H9 (cell line): ENCODE measurements around the gene LINS1. TPM values are rescaled to one million over a fixed set of nuclear protein-coding genes. Genes with fewer than 3 reads are reported as not detected.

Source experiments
- DNase-seq: peaks from one replicate; pipeline ENCODE4 v3.0.0-alpha.2; 2017
- H2AFZ ChIP-seq: one replicate; pipeline ENCODE4 v1.6.1; 2013; ENCODE audit warnings: mild to moderate bottlenecking, low read length, control low read depth, moderate library complexity
- H2AK5ac ChIP-seq: 2 replicates; pipeline ENCODE4 v1.6.1; 2013; ENCODE audit warnings: low read length, control low read depth, mixed read lengths; ENCODE audit not compliant: insufficient read length
- H2BK120ac ChIP-seq: one replicate; pipeline ENCODE4 v1.6.1; 2013; ENCODE audit warnings: low read depth, mild to moderate bottlenecking, low read length, control low read depth, inconsistent platforms; ENCODE audit not compliant: poor library complexity, severe bottlenecking
- H2BK12ac ChIP-seq: 2 replicates; pipeline ENCODE4 v1.6.1; 2013; ENCODE audit warnings: low read length, control low read depth, mixed read lengths, low read depth; ENCODE audit not compliant: insufficient read length
- H2BK15ac ChIP-seq: 2 replicates; pipeline ENCODE4 v1.6.1; 2013; ENCODE audit warnings: low read depth, low read length, control low read depth
- H2BK20ac ChIP-seq: one replicate; pipeline ENCODE4 v1.6.1; 2013; ENCODE audit warnings: low read depth, mild to moderate bottlenecking, low read length, control low read depth, inconsistent platforms; ENCODE audit not compliant: poor library complexity, severe bottlenecking
- H2BK5ac ChIP-seq: 2 replicates; pipeline ENCODE4 v1.6.1; 2013; ENCODE audit warnings: low read length, control low read depth, mixed read lengths; ENCODE audit not compliant: insufficient read length
- H3K14ac ChIP-seq: 2 replicates; pipeline ENCODE4 v1.6.1; 2013; ENCODE audit warnings: low read length, control low read depth; ENCODE audit not compliant: insufficient read depth
- H3K18ac ChIP-seq: 2 replicates; pipeline ENCODE4 v1.6.1; 2013; ENCODE audit warnings: low read depth, mild to moderate bottlenecking, mixed read lengths, low read length, control low read depth; ENCODE audit not compliant: insufficient read length
- H3K23ac ChIP-seq: 2 replicates; pipeline ENCODE4 v1.6.1; 2013; ENCODE audit warnings: low read length, control low read depth, mixed read lengths, low read depth; ENCODE audit not compliant: insufficient read length
- H3K23me2 ChIP-seq: 2 replicates; pipeline ENCODE4 v1.6.1; 2013; ENCODE audit warnings: low read depth, mild to moderate bottlenecking, mixed read lengths, low read length, control low read depth; ENCODE audit not compliant: insufficient read length, poor library complexity, severe bottlenecking
- H3K27ac ChIP-seq: 2 replicates; pipeline ENCODE4 v1.5.1; 2013; ENCODE audit warnings: low read length, control low read depth, mixed read lengths, low read depth; ENCODE audit not compliant: insufficient read length
- H3K27me3 ChIP-seq: 2 replicates; pipeline ENCODE4 v1.6.1; 2013; ENCODE audit warnings: low read length, control low read depth, inconsistent platforms; ENCODE audit not compliant: insufficient read depth
- H3K4ac ChIP-seq: 2 replicates; pipeline ENCODE4 v1.6.1; 2013; ENCODE audit warnings: low read depth, mild to moderate bottlenecking, control low read depth, inconsistent platforms, low read length, moderate library complexity
- H3K4me1 ChIP-seq: 2 replicates; pipeline ENCODE4 v1.6.1; 2013; ENCODE audit warnings: low read length, control low read depth, inconsistent platforms; ENCODE audit not compliant: insufficient read depth
- H3K4me2 ChIP-seq: 2 replicates; pipeline ENCODE4 v1.6.1; 2013; ENCODE audit warnings: low read length, control low read depth, mixed read lengths; ENCODE audit not compliant: insufficient read length, insufficient read depth
- H3K56ac ChIP-seq: 2 replicates; pipeline ENCODE4 v1.6.1; 2013; ENCODE audit warnings: low read depth, mild to moderate bottlenecking, mixed read lengths, low read length, control low read depth; ENCODE audit not compliant: insufficient read length
- H3K79me1 ChIP-seq: 2 replicates; pipeline ENCODE4 v1.6.1; 2013; ENCODE audit warnings: low read depth, mild to moderate bottlenecking, moderate library complexity, low read length, control low read depth, inconsistent platforms; ENCODE audit not compliant: insufficient read depth, poor library complexity, severe bottlenecking
- H3K79me2 ChIP-seq: 2 replicates; pipeline ENCODE4 v1.6.1; 2013; ENCODE audit warnings: low read length, control low read depth, inconsistent platforms; ENCODE audit not compliant: insufficient read depth
- H3K9ac ChIP-seq: 2 replicates; pipeline ENCODE4 v1.6.1; 2013; ENCODE audit warnings: low read length, control low read depth, mixed read lengths; ENCODE audit not compliant: insufficient read length; ENCODE audit errors: extremely low read depth
- H3K9me3 ChIP-seq: one replicate; pipeline ENCODE4 v1.6.1; 2013; ENCODE audit warnings: low read depth, low read length, inconsistent platforms; ENCODE audit not compliant: control insufficient read depth
- H3T11ph ChIP-seq: one replicate; pipeline ENCODE4 v1.6.1; 2013; ENCODE audit warnings: mild to moderate bottlenecking, low read length, control low read depth, inconsistent platforms
- H4K20me1 ChIP-seq: one replicate; pipeline ENCODE4 v1.6.1; 2013; ENCODE audit not compliant: control insufficient read depth, insufficient read length, insufficient read depth
- H4K5ac ChIP-seq: 2 replicates; pipeline ENCODE4 v1.6.1; 2013; ENCODE audit warnings: low read depth, mild to moderate bottlenecking, mixed read lengths, low read length, control low read depth; ENCODE audit not compliant: insufficient read length
- H4K8ac ChIP-seq: replicated peaks from 2 replicates; pipeline ENCODE4 v1.6.1; 2013; ENCODE audit warnings: low read length, control low read depth, mixed read lengths, low read depth; ENCODE audit not compliant: insufficient read length
- H4K91ac ChIP-seq: 2 replicates; pipeline ENCODE4 v1.6.1; 2013; ENCODE audit warnings: low read depth, mild to moderate bottlenecking, moderate library complexity, mixed read lengths, low read length, control low read depth; ENCODE audit not compliant: insufficient read length
- H3K27ac Mint-ChIP-seq, 3 experiments: 2 replicates in 2 of 3; 3 replicates in 1 of 3; pipeline ENCODE4 v1.8.0; 2020 to 2021; ENCODE audit warnings: mixed read lengths in 3 of 3, mild to moderate bottlenecking in 1 of 3, moderate library complexity in 1 of 3
- H3K27me3 Mint-ChIP-seq: 2 replicates; pipeline ENCODE4 v1.8.0; 2021; ENCODE audit warnings: low read depth, mild to moderate bottlenecking, moderate library complexity, mixed read lengths
- H3K36me3 Mint-ChIP-seq, 3 experiments: 2 replicates in 2 of 3; 3 replicates in 1 of 3; pipeline ENCODE4 v1.8.0; 2020 to 2021; ENCODE audit warnings: low read depth in 3 of 3, mixed read lengths in 3 of 3; ENCODE audit not compliant: insufficient read depth in 1 of 3
- H3K4me1 Mint-ChIP-seq, 2 experiments: 2 replicates each; pipeline ENCODE4 v1.8.0; 2020; ENCODE audit warnings: mixed read lengths in 2 of 2
- H3K4me3 Mint-ChIP-seq, 2 experiments: 2 replicates in 1 of 2; 3 replicates in 1 of 2; pipeline ENCODE4 v1.8.0; 2020 to 2021; ENCODE audit warnings: mild to moderate bottlenecking in 2 of 2, mixed read lengths in 2 of 2, moderate library complexity in 1 of 2
- H3K9me3 Mint-ChIP-seq, 2 experiments: 2 replicates in 1 of 2; 3 replicates in 1 of 2; pipeline ENCODE4 v1.8.0; 2020; ENCODE audit warnings: mild to moderate bottlenecking in 2 of 2, mixed read lengths in 2 of 2, moderate library complexity in 1 of 2
- WGBS: extraction: QIAGEN DNeasy Blood & Tissue Kit; methylation state at CpG from one replicate; pipeline ENCODE4 v1.1.7; 2013; ENCODE audit warnings: missing lambda C conversion rate, low lambda C conversion rate, mixed read lengths; ENCODE audit not compliant: insufficient read length; ENCODE audit errors: extremely low coverage; 5-methylcytosine and 5-hydroxymethylcytosine counted together
- total RNA-seq: library from RNA; stranded (reverse); gene quantifications from 2 replicates; pipeline ENCODE4 v1.2.1, GENCODE V29; 2021
- TF ChIP-seq, protein P1 (sequence below): fragments of 200-600 bp; sonication (generic); conservative IDR thresholded peaks from 3 replicates; pipeline ENCODE4 v1.8.0; 2021; ENCODE audit warnings: antibody characterized with exemption, mild to moderate bottlenecking

The LINS1 gene
- total RNA-seq, 1 experiment from 2014 or later = 8.8 TPM

DNA sequence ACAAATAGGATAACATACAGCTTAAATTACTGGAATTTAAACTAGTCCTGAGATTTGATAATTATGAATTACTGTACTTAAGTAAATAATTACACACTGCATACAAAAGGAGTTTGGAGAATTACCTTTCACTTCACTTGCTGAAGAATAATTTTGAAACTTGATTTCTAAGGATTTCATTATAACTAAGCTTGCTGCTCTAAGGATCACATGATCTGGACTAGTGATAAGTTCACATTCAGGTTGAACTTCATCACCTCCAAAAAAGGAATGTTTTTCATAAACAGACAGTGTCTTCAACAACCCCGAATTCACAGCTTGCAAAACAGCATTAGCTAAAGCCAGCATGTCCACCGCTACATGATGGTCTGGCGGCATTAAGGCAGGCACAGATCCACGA, 28.5 kb downstream of the LINS1 start:
- no peaks in the 10 kb centered on the region for H3K9me3 ChIP-seq
- no CpG with 5 or more reads among the region's 4 CpGs for WGBS
- H2BK20ac ChIP-seq = no peak overlapping the region
- H3K23ac ChIP-seq = no peak overlapping the region
- H3K56ac ChIP-seq = no peak overlapping the region
- no peak overlapping the region for H3K4ac ChIP-seq
- H3K4me3 Mint-ChIP-seq = no peak overlapping the region
- no peaks in the 10 kb centered on the region for H3K27me3 ChIP-seq
- H3K18ac ChIP-seq = no peak overlapping the region
- H2AFZ ChIP-seq = no peak overlapping the region
- no peak overlapping the region for H4K5ac ChIP-seq
- H3K9ac ChIP-seq = no peak overlapping the region
- DNase-seq = no peak
- no peak overlapping the region for H2BK15ac ChIP-seq
- no peaks in the 10 kb centered on the region for H3K79me1 ChIP-seq
- no peak overlapping the region for H3K27ac Mint-ChIP-seq
- H3K14ac ChIP-seq = no peak overlapping the region
- H3K27ac ChIP-seq = no peak overlapping the region
- no peak overlapping the region for H2BK5ac ChIP-seq
- H3K23me2 ChIP-seq = no peaks in the 10 kb centered on the region
- TF ChIP-seq, protein P1, sequence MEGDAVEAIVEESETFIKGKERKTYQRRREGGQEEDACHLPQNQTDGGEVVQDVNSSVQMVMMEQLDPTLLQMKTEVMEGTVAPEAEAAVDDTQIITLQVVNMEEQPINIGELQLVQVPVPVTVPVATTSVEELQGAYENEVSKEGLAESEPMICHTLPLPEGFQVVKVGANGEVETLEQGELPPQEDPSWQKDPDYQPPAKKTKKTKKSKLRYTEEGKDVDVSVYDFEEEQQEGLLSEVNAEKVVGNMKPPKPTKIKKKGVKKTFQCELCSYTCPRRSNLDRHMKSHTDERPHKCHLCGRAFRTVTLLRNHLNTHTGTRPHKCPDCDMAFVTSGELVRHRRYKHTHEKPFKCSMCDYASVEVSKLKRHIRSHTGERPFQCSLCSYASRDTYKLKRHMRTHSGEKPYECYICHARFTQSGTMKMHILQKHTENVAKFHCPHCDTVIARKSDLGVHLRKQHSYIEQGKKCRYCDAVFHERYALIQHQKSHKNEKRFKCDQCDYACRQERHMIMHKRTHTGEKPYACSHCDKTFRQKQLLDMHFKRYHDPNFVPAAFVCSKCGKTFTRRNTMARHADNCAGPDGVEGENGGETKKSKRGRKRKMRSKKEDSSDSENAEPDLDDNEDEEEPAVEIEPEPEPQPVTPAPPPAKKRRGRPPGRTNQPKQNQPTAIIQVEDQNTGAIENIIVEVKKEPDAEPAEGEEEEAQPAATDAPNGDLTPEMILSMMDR = no peak
- no peaks in the 10 kb centered on the region for H3K9me3 Mint-ChIP-seq
- no peaks in the 10 kb centered on the region for H3K79me2 ChIP-seq
- no peak overlapping the region for H2BK120ac ChIP-seq
- H3T11ph ChIP-seq = no peak overlapping the region
- no peak overlapping the region for H2BK12ac ChIP-seq
- H4K20me1 ChIP-seq = no peaks in the 10 kb centered on the region
- H3K4me1 ChIP-seq = no peaks in the 10 kb centered on the region
- H3K36me3 Mint-ChIP-seq = peaks cover 4 to 16% (median 5%) of the 10 kb centered on the region in 3 experiments; a peak in 4 of 7 replicates
- H4K91ac ChIP-seq = no peak overlapping the region
- H2AK5ac ChIP-seq = no peak overlapping the region
- H3K4me2 ChIP-seq = no peak overlapping the region
- H3K27me3 Mint-ChIP-seq = no peaks in the 10 kb centered on the region
- H3K4me1 Mint-ChIP-seq = no peaks in the 10 kb centered on the region
- no peak overlapping the region for H4K8ac ChIP-seq
